Measurements from ENCODE around the gene MAGEC1.
"Not testable (repeated sequence)": the region's sequence is repeated elsewhere in the genome, so short reads cannot be mapped to it uniquely, and the experiment has no call there.

The MAGEC1 gene

GRCh38 chrX:141903400-141904155 lies at the start of gene MAGEC1:
MAGEC1 (plus strand) TSS chrX:141903894; CDS start chrX:141905073, 1,179 bp downstream.
- DNase-seq, result no peak

- DNase-seq, result no peak
Measured at GRCh38 chrX:141857479-141857878, 46.2 kb upstream of the MAGEC1 start.

- DNase-seq, result no peak
Measured at GRCh38 chrX:141879616-141880015, 24.1 kb upstream of the MAGEC1 start.

GRCh38 chrX:141888811-141889210 lies 14.9 kb upstream of the MAGEC1 start:
- DNase-seq, result not testable (repeated sequence)

- no peak for DNase-seq
Measured at GRCh38 chrX:141894733-141895132, 9.0 kb upstream of the MAGEC1 start.

- no peak for DNase-seq
Measured at GRCh38 chrX:141897690-141898089, 6.0 kb upstream of the MAGEC1 start.

GRCh38 chrX:141902366-141902765 lies 1.3 kb upstream of the MAGEC1 start:
- no peak for DNase-seq

GRCh38 chrX:141904262-141904661 lies 568 bp downstream of the MAGEC1 start:
- no peak for DNase-seq

- no peak for DNase-seq
Measured at GRCh38 chrX:141917801-141918200, 14.1 kb downstream of the MAGEC1 start.

GRCh38 chrX:141924293-141924692 lies 20.6 kb downstream of the MAGEC1 start:
- DNase-seq, result no peak

- no peak for DNase-seq
Measured at GRCh38 chrX:141928432-141928831, 24.7 kb downstream of the MAGEC1 start.

GRCh38 chrX:141934059-141934641 lies 30.5 kb downstream of the MAGEC1 start:
- DNase-seq, result no peak

- no peak for DNase-seq
Measured at GRCh38 chrX:141935645-141936044, 32.0 kb downstream of the MAGEC1 start.

- DNase-seq, result no peak
Measured at GRCh38 chrX:141936080-141936479, 32.4 kb downstream of the MAGEC1 start.

- DNase-seq, result no peak
Measured at GRCh38 chrX:141941234-141941633, 37.5 kb downstream of the MAGEC1 start.

- no peak for DNase-seq
Measured at GRCh38 chrX:141945426-141945825, 41.7 kb downstream of the MAGEC1 start.

GRCh38 chrX:141947350-141947749 lies 43.7 kb downstream of the MAGEC1 start:
- no peak for DNase-seq

GRCh38 chrX:141952603-141953002 lies 48.9 kb downstream of the MAGEC1 start:
- no peak for DNase-seq

- DNase-seq, result no peak
Measured at GRCh38 chrX:141958675-141959074, 55.0 kb downstream of the MAGEC1 start.

Measured in fibroblast of upper back skin (primary cell).